T-helper 22 cell (primary cell): Measurements from ENCODE around the gene G2E3.

Experiments used
- DNase-seq: peaks from one replicate; pipeline ENCODE4 v3.0.0-alpha.2; 2020; ENCODE audit warnings: low read depth

The G2E3 gene

DNA sequence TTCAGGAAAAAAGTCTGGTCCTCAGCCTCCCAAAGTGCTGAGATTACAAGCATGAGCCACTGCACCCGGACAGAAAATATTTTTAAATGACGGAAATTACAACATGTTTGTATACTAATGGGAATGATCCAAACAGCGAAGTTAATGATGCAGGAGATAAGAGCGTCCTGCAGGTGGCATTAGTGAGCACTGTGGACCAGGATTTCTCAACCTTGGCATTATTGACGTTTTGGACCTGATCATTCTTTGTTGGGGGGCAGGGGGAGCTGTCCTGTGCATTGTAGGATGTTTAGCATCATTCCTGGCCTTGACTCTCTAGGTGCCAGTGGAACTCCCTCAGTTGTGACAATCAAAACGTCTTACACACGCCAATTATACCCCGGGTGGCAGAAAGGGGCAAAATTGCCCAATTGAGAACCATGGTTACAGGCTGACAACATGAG is 97.3 kb downstream of the G2E3 start:
- DNase-seq = no peak

DNA sequence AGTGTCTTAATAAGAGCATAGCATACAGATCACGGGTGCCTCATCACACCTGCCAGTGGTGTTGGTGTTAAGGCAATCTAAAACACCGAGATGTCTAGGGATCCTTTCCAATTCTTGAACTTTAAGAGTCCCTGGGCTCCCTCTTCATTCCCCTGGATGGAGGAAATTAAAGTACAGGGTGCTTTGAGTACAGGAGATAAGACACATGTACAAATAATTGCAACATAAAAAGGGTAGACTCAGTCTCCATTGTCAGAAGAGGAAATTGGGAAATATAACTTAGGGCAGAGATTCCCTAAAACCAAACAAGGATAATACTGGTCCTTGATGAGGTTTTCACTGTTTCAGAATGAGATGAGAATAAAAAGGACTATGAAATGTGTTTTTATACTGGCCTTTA is 98.1 kb downstream of the G2E3 start:
- DNase-seq = no peak

DNA sequence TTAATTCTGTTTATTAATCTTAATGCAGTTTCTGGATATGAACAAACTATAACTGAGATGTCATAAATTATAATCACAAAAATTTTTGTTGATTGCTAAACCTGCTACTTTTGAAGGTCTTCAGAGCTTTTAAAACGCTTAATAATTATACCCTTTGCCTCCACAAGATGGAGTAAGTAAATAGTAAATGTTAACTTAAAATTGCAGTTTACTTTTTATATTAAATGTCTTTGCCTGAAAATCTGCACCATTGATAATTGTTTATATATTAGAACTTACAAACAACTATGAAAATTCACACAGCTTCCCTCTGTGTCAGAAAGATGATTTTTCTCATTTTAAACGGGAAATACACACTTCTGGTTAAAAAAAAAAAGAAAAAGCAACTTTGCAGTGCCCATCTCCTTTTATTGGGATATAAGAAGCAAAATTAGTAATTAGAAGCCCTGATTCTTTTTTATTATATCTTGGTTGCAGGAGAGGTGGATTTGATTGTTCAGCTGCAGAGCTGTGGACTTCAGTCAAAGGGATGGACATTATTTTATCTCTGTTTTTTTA is 98.7 kb downstream of the G2E3 start:
- DNase-seq = no peak

DNA sequence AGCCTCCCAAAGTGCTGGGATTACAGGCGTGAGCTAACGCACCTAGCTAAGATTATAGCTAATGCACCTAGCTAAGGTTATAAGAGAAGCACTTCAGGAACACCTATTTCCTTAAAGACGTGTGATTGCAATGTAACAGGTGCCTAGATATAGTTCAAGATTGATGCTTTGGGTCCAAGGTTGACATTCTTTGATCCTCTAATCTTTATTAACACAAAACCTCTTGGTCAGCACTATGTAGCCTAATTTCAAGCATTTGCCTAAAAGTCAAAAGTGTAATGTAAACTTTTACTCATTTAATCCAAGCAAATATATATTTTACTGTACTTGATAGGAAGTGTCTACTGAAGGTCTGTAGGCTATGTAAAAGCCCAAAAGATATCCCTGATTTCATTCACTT is 99.7 kb downstream of the G2E3 start:
- no peak for DNase-seq

DNA sequence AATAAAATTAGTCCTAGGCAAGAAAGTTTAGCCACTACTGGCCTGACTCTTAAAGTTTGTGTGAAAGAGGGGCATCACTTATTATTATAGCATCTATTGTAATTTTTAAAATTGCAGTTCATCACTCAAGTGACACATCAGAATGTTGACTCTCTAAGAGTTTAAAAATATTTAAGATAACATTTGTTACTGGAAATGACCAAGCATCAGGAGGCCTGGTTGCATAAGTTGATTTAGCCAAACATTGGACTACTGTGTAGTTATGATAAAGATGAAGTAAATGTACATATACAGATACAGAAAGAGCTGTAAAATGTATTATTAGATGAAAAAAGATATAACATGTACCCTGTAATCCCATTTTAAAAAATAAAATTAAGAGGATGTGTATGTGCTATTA is 110.6 kb downstream of the G2E3 start:
- no peak for DNase-seq
